DMS153 treated with DMSO at 0.1 percent for 48 hours (cell line): Measurements from ENCODE around the gene TEX53.

Experiments used
- DNase-seq: peaks from one replicate; lab custom pipeline; 2025; ENCODE audit not compliant: unreplicated experiment; lab: John Stamatoyannopoulos, UW

Gene TEX53

GRCh38 chr9:114657705-114658104, at the start of gene TEX53:
TSS of gene TEX53 (minus strand) at chr9:114657805. CDS start at chr9:114657774, 31 bp downstream.
- no peak for DNase-seq

GRCh38 chr9:114706711-114707110, 49.1 kb upstream of the TEX53 start:
- DNase-seq = no peak

GRCh38 chr9:114701988-114702387, 44.4 kb upstream of the TEX53 start:
- no peak for DNase-seq

- no peak for DNase-seq
These were observed 40.3 kb upstream of the TEX53 start for GRCh38 chr9:114697951-114698351.

GRCh38 chr9:114696814-114697544, 39.4 kb upstream of the TEX53 start:
- DNase-seq = no peak

GRCh38 chr9:114695948-114696347, 38.3 kb upstream of the TEX53 start:
- no peak for DNase-seq

GRCh38 chr9:114694719-114695269, 37.2 kb upstream of the TEX53 start:
- DNase-seq = no peak

- DNase-seq = no peak
These were observed 36.5 kb upstream of the TEX53 start for GRCh38 chr9:114694146-114694545.

GRCh38 chr9:114693248-114693855, 35.7 kb upstream of the TEX53 start:
- DNase-seq = no peak

- no peak for DNase-seq
These were observed 34.3 kb upstream of the TEX53 start for GRCh38 chr9:114691956-114692295.

GRCh38 chr9:114691046-114691955, 33.7 kb upstream of the TEX53 start:
- DNase-seq = no peak

- DNase-seq = no peak
These were observed 32.7 kb upstream of the TEX53 start for GRCh38 chr9:114690308-114690707.

GRCh38 chr9:114689813-114690212, 32.2 kb upstream of the TEX53 start:
- no peak for DNase-seq

GRCh38 chr9:114688909-114689610, 31.5 kb upstream of the TEX53 start:
- no peak for DNase-seq

GRCh38 chr9:114688379-114688778, 30.8 kb upstream of the TEX53 start:
- DNase-seq = no peak

GRCh38 chr9:114687034-114687433, 29.4 kb upstream of the TEX53 start:
- no peak for DNase-seq

GRCh38 chr9:114685951-114686350, 28.3 kb upstream of the TEX53 start:
- no peak for DNase-seq

GRCh38 chr9:114684036-114684435, 26.4 kb upstream of the TEX53 start:
- DNase-seq = no peak

GRCh38 chr9:114682846-114683245, 25.2 kb upstream of the TEX53 start:
- DNase-seq = no peak

- DNase-seq = peak; percentile 55
These were observed 24.2 kb upstream of the TEX53 start, which contains the start of gene TEX48 for GRCh38 chr9:114681594-114682332. TSS of gene TEX48 (minus strand) at chr9:114682192. CDS start at chr9:114671723, 10,469 bp downstream.
